ENCODE measurements around the gene SH3GL2. TPM values are rescaled to one million over a fixed set of nuclear protein-coding genes. Genes with fewer than 3 reads are reported as not detected.

SH3GL2 gene
- total and polyA plus RNA-seq, 2 donors (not counting 1 experiment from before 2014, with no cell fraction given) = not detected

DNA sequence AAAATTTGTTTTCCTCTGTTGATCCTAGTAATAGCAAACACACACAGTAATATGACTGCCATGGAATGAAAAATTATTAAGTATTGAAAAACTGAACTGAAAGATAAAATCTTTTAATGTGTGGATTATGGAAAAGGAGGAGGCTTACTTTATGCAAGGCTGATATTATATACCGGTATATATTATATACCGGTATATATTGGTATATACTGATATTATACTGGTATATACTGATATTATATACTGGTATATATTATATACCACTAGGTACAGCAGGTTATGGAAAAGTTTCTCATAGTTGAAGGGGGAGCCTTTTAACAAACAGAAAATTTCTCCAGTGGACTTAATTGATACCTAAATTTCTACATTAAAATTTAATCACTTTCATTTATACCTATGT lies 181.4 kb downstream of the SH3GL2 start:
- Histone ChIP-seq H3K36me3 (replicated peaks in 1 of 2; ENCODE audit: control extremely low read depth in 1 of 2, control insufficient read depth in 1 of 2, extremely low read depth in 1 of 2, insufficient read depth in 2 of 2, low read length in 1 of 2) (no peaks in the 10 kb centered on the region), H3K9ac (ENCODE audit: low read length) (no peak overlapping the region), H3K4me1 (ENCODE audit: control insufficient read depth in 2 of 2, insufficient read depth in 2 of 2, low read length in 2 of 2) (no peaks in the 10 kb centered on the region), H4K20me1 (ENCODE audit: control insufficient read depth, insufficient read depth, low read length, poor library complexity, severe bottlenecking) (no peaks in the 10 kb centered on the region), H3K27me3 (replicated peaks in 1 of 4; ENCODE audit: control extremely low read depth in 1 of 4, control insufficient read depth in 3 of 4, insufficient read depth in 4 of 4, low read length in 3 of 4) (no peaks in the 10 kb centered on the region), H2AFZ (ENCODE audit: insufficient read depth, low read depth, low read length, poor library complexity, severe bottlenecking) (no peak overlapping the region), H3K4me2 (replicated peaks; ENCODE audit: low read depth, low read length, poor library complexity, severe bottlenecking) (no peak overlapping the region), H3K27ac (ENCODE audit: low read length in 2 of 2) (no peak overlapping the region), H3K9me3 (ENCODE audit: control extremely low read depth in 1 of 3, control insufficient read depth in 2 of 3, insufficient read depth in 1 of 3, low read length in 2 of 3) (peaks cover 0 to 3% (median 0%) of the 10 kb centered on the region in 3 donors), H3K79me2 (ENCODE audit: control insufficient read depth, insufficient read depth, low read length) (no peaks in the 10 kb centered on the region), H3K4me3 (ENCODE audit: control extremely low read depth in 1 of 5, extremely low read depth in 1 of 5, insufficient read depth in 1 of 5, low read depth in 2 of 5, low read length in 4 of 5) (no peak overlapping the region)
- ATAC-seq (ENCODE audit: low read depth) (no peak), DNase-seq (no peak)
- TF ChIP-seq CTCF (IDR thresholded peaks at IDR 0.05) (no peak), EZH2 (IDR thresholded peaks at IDR 0.05; ENCODE audit: borderline replicate concordance, insufficient read depth, low read depth, low read length, poor library complexity, severe bottlenecking) (no peak)
- CTCF ChIA-PET = no interaction called here
- H3K9me3 Mint-ChIP-seq (ENCODE audit: insufficient read depth) = no peaks in the 10 kb centered on the region
- no peak overlapping the region for H3K4me3 Mint-ChIP-seq
- no CpG with 5 or more reads among the region's 2 CpGs for WGBS (ENCODE audit: insufficient coverage)
- no peaks in the 10 kb centered on the region for H3K27me3 Mint-ChIP-seq
- POLR2A ChIA-PET = no interaction called here
- intact Hi-C loops (cut with micrococcal nuclease) = no loop called here
- H3K27ac Mint-ChIP-seq = no peak overlapping the region
- H3K4me1 Mint-ChIP-seq = no peaks in the 10 kb centered on the region

GRCh38 chr9:17761984-17762676 lies 183.3 kb downstream of the SH3GL2 start:
- Mint-ChIP-seq H3K4me3 (no peak overlapping the region), H3K27me3 (no peaks in the 10 kb centered on the region), H3K27ac (no peak overlapping the region), H3K9me3 (ENCODE audit: insufficient read depth) (no peaks in the 10 kb centered on the region), H3K4me1 (no peaks in the 10 kb centered on the region)
- no peaks in the 10 kb centered on the region for H4K20me1 ChIP-seq (ENCODE audit: control insufficient read depth, insufficient read depth, low read length, poor library complexity, severe bottlenecking)
- intact Hi-C loops (cut with micrococcal nuclease) = no loop called here
- H3K9me3 ChIP-seq (ENCODE audit: control extremely low read depth in 1 of 3, control insufficient read depth in 2 of 3, insufficient read depth in 1 of 3, low read length in 2 of 3) = peaks cover 0 to 7% (median 0%) of the 10 kb centered on the region in 3 donors
- H2AFZ ChIP-seq (ENCODE audit: insufficient read depth, low read depth, low read length, poor library complexity, severe bottlenecking) = no peak overlapping the region
- POLR2A ChIA-PET = no interaction called here
- WGBS (ENCODE audit: insufficient coverage) = 88% methylated on average over 1 of the region's 6 CpGs
- no peaks in the 10 kb centered on the region for H3K79me2 ChIP-seq (ENCODE audit: control insufficient read depth, insufficient read depth, low read length)
- H3K27ac ChIP-seq (ENCODE audit: low read length in 2 of 2) = no peak overlapping the region
- ATAC-seq (ENCODE audit: low read depth) (no peak), DNase-seq (no peak)
- no peak overlapping the region for H3K9ac ChIP-seq (ENCODE audit: low read length)
- no peaks in the 10 kb centered on the region for H3K4me1 ChIP-seq (ENCODE audit: control insufficient read depth in 2 of 2, insufficient read depth in 2 of 2, low read length in 2 of 2)
- TF ChIP-seq EZH2 (IDR thresholded peaks at IDR 0.05; ENCODE audit: borderline replicate concordance, insufficient read depth, low read depth, low read length, poor library complexity, severe bottlenecking) (no peak), CTCF (IDR thresholded peaks at IDR 0.05) (no peak)
- H3K4me3 ChIP-seq (ENCODE audit: control extremely low read depth in 1 of 5, extremely low read depth in 1 of 5, insufficient read depth in 1 of 5, low read depth in 2 of 5, low read length in 4 of 5) = no peak overlapping the region
- H3K4me2 ChIP-seq (replicated peaks; ENCODE audit: low read depth, low read length, poor library complexity, severe bottlenecking) = no peak overlapping the region
- H3K36me3 ChIP-seq (replicated peaks in 1 of 2; ENCODE audit: control extremely low read depth in 1 of 2, control insufficient read depth in 1 of 2, extremely low read depth in 1 of 2, insufficient read depth in 2 of 2, low read length in 1 of 2) = no peaks in the 10 kb centered on the region
- H3K27me3 ChIP-seq (replicated peaks in 1 of 4; ENCODE audit: control extremely low read depth in 1 of 4, control insufficient read depth in 3 of 4, insufficient read depth in 4 of 4, low read length in 3 of 4) = no peaks in the 10 kb centered on the region
- CTCF ChIA-PET = no interaction called here
